SK-N-SH (cell line): ENCODE data around the gene ATP6V0C. TPM values are rescaled to one million over a fixed set of nuclear protein-coding genes. Genes with fewer than 3 reads are reported as not detected.

ENCODE experiments used
- CTCF ChIA-PET: fragments of 300-600, 350-600 bp; formaldehyde crosslinking; extraction: SDS; loops from one replicate; lab custom pipeline; 2021; lab: Yijun Ruan, JAX
- POLR2A ChIA-PET: fragments of 350-600 bp; sonication (Branson Sonifier 250); formaldehyde crosslinking; extraction: SDS; loops from one replicate; lab custom pipeline; 2020; ENCODE audit warnings: antibody characterized with exemption, inconsistent platforms; lab: Yijun Ruan, JAX
- DNase-seq: peaks from one replicate; pipeline ENCODE4 v3.0.0; 2012
- H2AFZ ChIP-seq: fragments of 200-600 bp; sonication (generic); 2 replicates; pipeline ENCODE4 v1.8.1; 2016; ENCODE audit warnings: antibody characterized with exemption, mild to moderate bottlenecking, low read depth
- H3F3A ChIP-seq: fragments of 200-600 bp; sonication (generic); replicated peaks from 2 replicates; pipeline ENCODE3; 2016; ENCODE audit warnings: antibody characterized with exemption, mild to moderate bottlenecking; ENCODE audit not compliant: insufficient read depth
- H3K27ac ChIP-seq, 2 experiments: fragments of 200-500 bp in 1 of 2; fragments of 200-600 bp in 1 of 2; sonication (Bioruptor generic) in 1 of 2; sonication (generic), shearing (Covaris generic) in 1 of 2; 2 replicates each; pipeline versions ENCODE4 v1.5.1 to v1.6.1; 2014 to 2016; ENCODE audit warnings: low read depth in 2 of 2, inconsistent platforms in 1 of 2, low read length in 1 of 2, mild to moderate bottlenecking in 1 of 2, mixed read lengths in 1 of 2
- H3K27me3 ChIP-seq: fragments of 200-600 bp; sonication (generic), shearing (Covaris generic); 2 replicates; pipeline ENCODE4 v1.6.1; 2016; ENCODE audit warnings: mixed run types; ENCODE audit not compliant: insufficient read depth
- H3K36me3 ChIP-seq, 2 experiments: fragments of 200-500 bp in 1 of 2; fragments of 200-600 bp in 1 of 2; sonication (Bioruptor generic) in 1 of 2; sonication (generic) in 1 of 2; replicated peaks in 1 of 2; 2 replicates each; pipeline versions ENCODE3 to v1.5.1; 2014 to 2016; ENCODE audit warnings: low read length in 1 of 2, mild to moderate bottlenecking in 1 of 2; ENCODE audit not compliant: insufficient read depth in 2 of 2, control insufficient read depth in 1 of 2
- H3K4me1 ChIP-seq, 2 experiments: fragments of 200-500 bp in 1 of 2; fragments of 200-600 bp in 1 of 2; sonication (Bioruptor generic) in 1 of 2; sonication (generic), shearing (Covaris generic) in 1 of 2; 2 replicates each; pipeline versions ENCODE4 v1.5.1 to v1.6.1; 2014 to 2016; ENCODE audit warnings: low read depth in 1 of 2, low read length in 1 of 2, mixed run types in 1 of 2; ENCODE audit not compliant: insufficient read depth in 2 of 2, control insufficient read depth in 1 of 2
- H3K4me2 ChIP-seq: fragments of 200-600 bp; sonication (generic), shearing (Covaris generic); 2 replicates; pipeline ENCODE4 v1.6.1; 2017; ENCODE audit warnings: mixed run types
- H3K4me3 ChIP-seq, 2 experiments: fragments of 200-500 bp in 1 of 2; fragments of 200-600 bp in 1 of 2; sonication (Bioruptor generic) in 1 of 2; sonication (generic), shearing (Covaris generic) in 1 of 2; 2 replicates each; pipeline versions ENCODE4 v1.5.1 to v1.8.1; 2014 to 2016; ENCODE audit warnings: low read depth in 2 of 2, inconsistent platforms in 1 of 2, low read length in 1 of 2, mild to moderate bottlenecking in 1 of 2, mixed read lengths in 1 of 2, moderate library complexity in 1 of 2
- H3K79me2 ChIP-seq: fragments of 200-600 bp; sonication (generic); 2 replicates; pipeline ENCODE4 v1.8.1; 2017; ENCODE audit warnings: mild to moderate bottlenecking; ENCODE audit not compliant: insufficient read depth
- H3K9ac ChIP-seq: fragments of 200-600 bp; sonication (generic); 2 replicates; pipeline ENCODE4 v1.6.1; 2017; ENCODE audit warnings: mixed run types
- H3K9me2 ChIP-seq: fragments of 200-600 bp; sonication (generic); 2 replicates; pipeline ENCODE4 v1.6.1; 2017; ENCODE audit warnings: mixed run types
- H3K9me3 ChIP-seq: fragments of 200-600 bp; sonication (generic); 2 replicates; pipeline ENCODE4 v1.6.1; 2017; ENCODE audit warnings: mixed run types, mild to moderate bottlenecking, moderate library complexity
- H4K20me1 ChIP-seq: fragments of 200-600 bp; sonication (generic); 2 replicates; pipeline ENCODE4 v1.6.1; 2017; ENCODE audit warnings: mild to moderate bottlenecking, mixed run types; ENCODE audit not compliant: insufficient read depth
- FOXJ3 ChIP-seq: sonication (generic); formaldehyde crosslinking; IDR thresholded peaks from 2 replicates; pipeline ENCODE4 v1.5.1; 2020; ENCODE audit warnings: mild to moderate bottlenecking, missing genetic modification reagents
- FOXM1 ChIP-seq: IDR thresholded peaks from 2 replicates; pipeline ENCODE4 v1.4.0; 2012; ENCODE audit warnings: low read depth, mild to moderate bottlenecking
- GATA2 ChIP-seq: sonication (generic); formaldehyde crosslinking; IDR thresholded peaks from 2 replicates; pipeline ENCODE4 v1.5.0; 2020; ENCODE audit warnings: mild to moderate bottlenecking, missing genetic modification reagents
- MXI1 ChIP-seq: IDR thresholded peaks from 2 replicates; pipeline ENCODE4 v1.6.1; 2012; ENCODE audit warnings: mild to moderate bottlenecking, low read depth, low read length, improper control_type of control experiment
- PBX3 ChIP-seq: IDR thresholded peaks from 2 replicates; pipeline ENCODE4; 2012
- POLR2AphosphoS5 ChIP-seq: IDR thresholded peaks from 2 replicates; pipeline ENCODE4 v1.6.1; 2012; ENCODE audit warnings: low read depth, low read length
- RFX5 ChIP-seq: IDR thresholded peaks from 2 replicates; pipeline ENCODE4 v1.6.1; 2012; ENCODE audit warnings: mild to moderate bottlenecking, improper control_type of control experiment, low read length
- SIN3A ChIP-seq: IDR thresholded peaks from 2 replicates; pipeline ENCODE4 v1.6.1; 2012; ENCODE audit warnings: low read depth, mild to moderate bottlenecking, low read length, moderate library complexity, borderline replicate concordance
- TAF1 ChIP-seq: IDR thresholded peaks from 2 replicates; pipeline ENCODE4 v1.6.1; 2012; ENCODE audit warnings: low read depth, mild to moderate bottlenecking, low read length, moderate library complexity, borderline replicate concordance
- YY1 ChIP-seq: IDR thresholded peaks from 2 replicates; pipeline ENCODE4 v1.4.0; 2012; ENCODE audit warnings: low read depth, mild to moderate bottlenecking
- WGBS: methylation state at CpG from one replicate; pipeline ENCODE4 v1.1.6; 2017; ENCODE audit warnings: low lambda C conversion rate; 5-methylcytosine and 5-hydroxymethylcytosine counted together
- polyA plus RNA-seq, 3 experiments: library from polyadenylated mRNA; depleted of rRNA; stranded (reverse); fragments of >200 nt; gene quantifications; 2 replicates each; pipeline ENCODE4 v1.2.3, GENCODE V29; 2012
- TF ChIP-seq, protein P1 (sequence below): IDR thresholded peaks from 2 replicates; pipeline ENCODE4 v1.6.1; 2012; ENCODE audit warnings: mild to moderate bottlenecking, low read depth, low read length, moderate library complexity

Gene ATP6V0C
- polyA plus RNA-seq, 1 of the 3 experiments (the other 2 are of a cell fraction): 80.1 TPM

- no peak for TF ChIP-seq PBX3
- no peak for TF ChIP-seq RFX5
- TF ChIP-seq POLR2AphosphoS5: no peak
These were observed 11.5 kb upstream of the ATP6V0C start (continued) for GRCh38 chr16:2501946-2502895.

- Histone ChIP-seq H3K9me2 (no peaks in the 10 kb centered on the region), H3K9ac (no peak overlapping the region), H3K36me3 (no peaks in the 10 kb centered on the region), H4K20me1 (0 out of 2 replicates have a peak, but pooled peaks cover 3% of the 10 kb centered on the region), H3K27me3 (no peaks in the 10 kb centered on the region), H3K79me2 (no peaks in the 10 kb centered on the region), H3F3A (peaks cover 4% of the 10 kb centered on the region), H2AFZ (no peak overlapping the region), H3K4me3 (no peak overlapping the region), H3K27ac (no peak overlapping the region), H3K9me3 (no peaks in the 10 kb centered on the region), H3K4me1 (peaks cover 0 to 10% of the 10 kb centered on the region in 2 experiments; a peak in 1 of 4 replicates), H3K4me2 (no peak overlapping the region)
- TF ChIP-seq SIN3A: no peak
- TF ChIP-seq YY1: no peak
- TF ChIP-seq GATA2 (CRISPR knock-in tag): no peak
- TF ChIP-seq, protein P1, sequence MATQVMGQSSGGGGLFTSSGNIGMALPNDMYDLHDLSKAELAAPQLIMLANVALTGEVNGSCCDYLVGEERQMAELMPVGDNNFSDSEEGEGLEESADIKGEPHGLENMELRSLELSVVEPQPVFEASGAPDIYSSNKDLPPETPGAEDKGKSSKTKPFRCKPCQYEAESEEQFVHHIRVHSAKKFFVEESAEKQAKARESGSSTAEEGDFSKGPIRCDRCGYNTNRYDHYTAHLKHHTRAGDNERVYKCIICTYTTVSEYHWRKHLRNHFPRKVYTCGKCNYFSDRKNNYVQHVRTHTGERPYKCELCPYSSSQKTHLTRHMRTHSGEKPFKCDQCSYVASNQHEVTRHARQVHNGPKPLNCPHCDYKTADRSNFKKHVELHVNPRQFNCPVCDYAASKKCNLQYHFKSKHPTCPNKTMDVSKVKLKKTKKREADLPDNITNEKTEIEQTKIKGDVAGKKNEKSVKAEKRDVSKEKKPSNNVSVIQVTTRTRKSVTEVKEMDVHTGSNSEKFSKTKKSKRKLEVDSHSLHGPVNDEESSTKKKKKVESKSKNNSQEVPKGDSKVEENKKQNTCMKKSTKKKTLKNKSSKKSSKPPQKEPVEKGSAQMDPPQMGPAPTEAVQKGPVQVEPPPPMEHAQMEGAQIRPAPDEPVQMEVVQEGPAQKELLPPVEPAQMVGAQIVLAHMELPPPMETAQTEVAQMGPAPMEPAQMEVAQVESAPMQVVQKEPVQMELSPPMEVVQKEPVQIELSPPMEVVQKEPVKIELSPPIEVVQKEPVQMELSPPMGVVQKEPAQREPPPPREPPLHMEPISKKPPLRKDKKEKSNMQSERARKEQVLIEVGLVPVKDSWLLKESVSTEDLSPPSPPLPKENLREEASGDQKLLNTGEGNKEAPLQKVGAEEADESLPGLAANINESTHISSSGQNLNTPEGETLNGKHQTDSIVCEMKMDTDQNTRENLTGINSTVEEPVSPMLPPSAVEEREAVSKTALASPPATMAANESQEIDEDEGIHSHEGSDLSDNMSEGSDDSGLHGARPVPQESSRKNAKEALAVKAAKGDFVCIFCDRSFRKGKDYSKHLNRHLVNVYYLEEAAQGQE: no peak
- no peak for TF ChIP-seq FOXM1
- no peak for TF ChIP-seq TAF1
- no peak for TF ChIP-seq FOXJ3
- no peak for TF ChIP-seq MXI1
- ChIA-PET CTCF (no interaction called here), POLR2A (no interaction called here)
- 93% methylated on average over 14 of the region's 14 CpGs for WGBS
- no peak for DNase-seq
These were observed 8.1 kb upstream of the ATP6V0C start for GRCh38 chr16:2505695-2506094.
